GM13976 (cell line): ENCODE results near the gene CHST10.

Experiments
- DNase-seq: peaks from one replicate; pipeline ENCODE4 v3.0.0; 2012; ENCODE audit warnings: low spot score
- CTCF ChIP-seq: IDR thresholded peaks from 2 replicates; pipeline ENCODE4 v1.5.1; 2012; ENCODE audit warnings: borderline replicate concordance, mild to moderate bottlenecking; ENCODE audit not compliant: insufficient read depth; ENCODE audit errors: extremely low read depth, missing control alignments, control extremely low read depth
- in situ Hi-C: fragments of 300-500 bp; cut with MboI; formaldehyde crosslinking; loops from one replicate; pipeline ENCODE4 v1.12.0; 2022; ENCODE audit warnings: low sequenced_read_pairs, mixed read lengths, inconsistent platforms; ENCODE audit not compliant: unreplicated experiment

CHST10 gene

DNA sequence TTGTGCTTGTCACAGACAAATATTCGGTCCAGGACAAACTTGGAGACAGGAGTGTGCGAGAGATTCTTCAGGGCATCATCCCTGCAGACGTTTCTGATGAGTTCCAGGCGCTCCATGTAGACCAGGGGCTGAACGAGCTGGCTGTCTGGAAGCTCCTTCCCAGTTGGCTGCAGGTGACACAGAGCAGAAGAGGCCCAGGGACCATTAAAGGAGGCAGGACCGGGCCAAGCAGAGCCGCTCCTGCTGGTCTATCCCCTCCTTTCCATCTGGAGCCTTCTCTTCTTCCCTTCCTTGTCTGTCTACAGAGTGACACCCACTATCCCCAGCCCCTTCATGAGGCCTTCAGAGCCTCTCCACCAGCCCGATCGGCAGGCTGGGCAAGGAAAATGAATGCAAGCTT lies 19.5 kb downstream of the CHST10 start:
- in situ Hi-C loops = no loop called here
- no peak for DNase-seq
- TF ChIP-seq CTCF = no peak

DNA sequence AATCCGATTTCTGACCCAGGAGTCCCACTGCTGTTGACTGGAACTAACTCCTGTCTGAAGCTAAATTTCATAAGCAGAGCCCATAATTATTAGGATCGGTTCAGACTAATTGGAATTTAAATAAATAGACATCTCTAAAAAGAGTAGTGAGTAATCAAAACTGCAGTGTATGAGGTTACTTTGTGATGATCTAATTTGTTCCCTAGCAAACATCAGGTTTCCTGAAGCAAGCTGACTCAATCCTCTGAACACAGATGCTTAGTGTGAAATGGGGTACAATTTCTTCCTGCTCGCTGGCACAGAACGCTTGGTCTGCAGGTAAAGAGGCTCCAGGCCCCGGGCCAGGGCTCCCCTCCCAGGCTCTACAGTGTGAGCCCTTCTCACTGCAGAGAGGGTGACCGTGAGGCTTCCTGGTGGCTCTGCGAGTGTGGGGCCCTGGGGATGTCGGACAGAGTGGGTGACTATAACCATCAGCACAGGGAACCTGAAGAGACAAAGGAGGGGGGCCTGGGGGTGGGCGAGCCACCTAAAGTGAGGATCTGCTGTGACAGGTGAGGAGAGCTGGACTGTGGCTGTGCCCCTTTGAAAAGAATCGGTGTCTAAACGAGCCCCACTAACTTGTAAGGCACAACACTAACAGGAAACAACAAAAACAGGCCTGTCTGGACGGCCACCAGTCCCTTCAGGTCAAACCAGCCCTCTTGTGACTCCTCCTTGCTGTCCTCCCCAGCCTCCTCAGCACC lies 20.2 kb downstream of the CHST10 start:
- TF ChIP-seq CTCF = no peak
- no peak for DNase-seq
- in situ Hi-C loops = no loop called here

DNA sequence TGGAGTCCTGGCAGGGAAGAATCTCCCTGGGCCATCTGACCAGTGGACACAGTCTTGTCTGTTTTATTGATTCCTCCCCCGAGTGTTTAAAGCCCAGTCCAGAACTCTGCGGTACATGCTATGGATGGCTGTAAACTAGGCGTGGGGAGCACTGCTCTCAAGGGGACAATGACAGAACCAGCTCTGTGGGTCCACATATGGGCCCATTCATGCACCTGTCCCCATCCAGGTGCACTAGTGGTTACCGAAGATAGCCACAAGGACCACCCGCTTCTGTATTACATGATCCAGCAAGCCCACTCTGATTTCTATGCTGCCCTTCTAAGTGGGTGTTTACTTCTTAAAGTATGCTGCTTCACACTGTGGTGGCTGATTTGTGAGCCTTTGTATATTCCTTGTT lies 21.0 kb downstream of the CHST10 start:
- no peak for DNase-seq
- TF ChIP-seq CTCF = no peak
- in situ Hi-C loops = no loop called here

DNA sequence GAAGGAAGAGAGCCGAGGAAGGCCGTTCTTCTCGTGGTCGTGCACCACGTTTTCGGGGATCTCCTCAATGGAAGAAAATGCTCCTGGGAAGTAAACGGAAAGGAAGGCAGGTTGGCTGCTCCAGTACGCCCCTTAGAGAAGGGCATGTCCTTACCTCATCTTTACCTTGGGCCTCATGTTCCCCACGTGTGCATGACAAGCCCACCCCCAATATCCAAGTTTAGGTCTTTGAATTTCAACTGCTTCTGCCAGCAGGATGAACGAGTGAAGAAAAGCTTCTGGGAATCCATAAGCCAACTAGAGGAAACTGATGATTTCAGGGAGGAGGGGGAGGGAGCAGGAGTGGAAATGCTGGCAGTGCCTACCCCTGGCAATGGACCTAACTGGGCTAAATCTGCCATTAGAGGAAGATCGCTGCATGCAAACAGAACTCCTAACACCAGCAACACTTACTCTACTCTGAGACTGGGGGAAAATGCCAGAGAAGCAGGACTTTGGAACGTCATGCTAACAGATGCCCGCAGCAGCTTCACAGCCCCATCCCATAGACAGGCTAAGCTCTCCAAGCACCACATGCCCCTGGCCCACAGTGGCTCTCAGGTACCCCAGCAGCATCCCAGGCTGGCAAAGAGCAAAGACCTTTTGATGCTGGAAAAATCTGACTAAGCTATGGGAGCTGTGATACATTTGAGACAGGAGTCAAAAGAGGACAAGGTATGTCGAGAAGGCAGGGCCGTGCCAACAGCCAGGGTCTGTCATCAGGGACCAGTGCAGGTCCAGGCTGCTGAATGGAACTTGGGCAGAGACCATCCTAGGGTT lies 21.7 kb downstream of the CHST10 start:
- no peak for TF ChIP-seq CTCF
- in situ Hi-C loops = no loop called here

DNA sequence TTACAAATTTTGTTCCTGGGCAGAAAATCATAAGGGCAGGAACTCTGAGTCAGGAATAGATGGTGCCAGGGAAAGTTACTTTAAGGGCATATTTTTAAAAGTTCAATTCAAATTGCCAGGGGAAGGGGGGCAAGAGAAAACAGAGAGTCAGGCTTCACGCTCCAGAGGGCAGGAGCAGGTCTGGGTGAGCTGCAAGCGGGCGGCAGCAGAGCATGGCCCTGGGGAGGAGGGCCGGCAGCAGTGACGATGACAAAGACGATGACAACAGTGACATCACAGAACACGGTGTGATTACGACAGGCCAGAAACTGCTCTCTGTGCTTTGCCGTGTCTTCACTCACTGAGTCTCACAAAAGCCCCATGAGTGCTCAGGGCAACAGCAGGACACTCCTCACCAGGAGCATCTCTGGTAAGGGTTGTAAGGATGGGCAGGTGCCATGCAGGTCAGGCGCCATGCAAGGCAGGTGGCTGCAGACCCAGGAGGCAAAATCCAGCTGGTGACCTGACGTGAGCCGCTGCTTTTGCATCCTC lies 23.3 kb downstream of the CHST10 start:
- in situ Hi-C loops = no loop called here
- peak; percentile 80 for DNase-seq
- no peak for TF ChIP-seq CTCF

More for the DNA sequence above, 21.7 kb downstream of the CHST10 start:
- no peak for DNase-seq

- no peak for TF ChIP-seq CTCF
- in situ Hi-C loops = no loop called here
- DNase-seq = no peak
Observed at GRCh38 chr2:100393362-100393761, 24.1 kb downstream of the CHST10 start.
